Endothelial cell (in vitro differentiated cells): ENCODE results near the gene DNAJA3. TPM values are rescaled to one million over a fixed set of nuclear protein-coding genes. Genes with fewer than 3 reads are reported as not detected.
A peak's percentile ranks its signal among the peaks of the same experiment; 100 is the strongest.

ENCODE experiments used
- DNase-seq: peaks from one replicate; pipeline ENCODE4 v3.0.0; 2021; ENCODE audit warnings: low spot score
- H3K27ac Mint-ChIP-seq: one replicate; pipeline ENCODE4 v1.8.0; 2021; ENCODE audit warnings: mixed read lengths, inconsistent platforms; ENCODE audit not compliant: unreplicated experiment
- H3K27me3 Mint-ChIP-seq: one replicate; pipeline ENCODE4 v1.8.0; 2021; ENCODE audit warnings: mild to moderate bottlenecking, moderate library complexity, mixed read lengths, inconsistent platforms; ENCODE audit not compliant: unreplicated experiment
- H3K36me3 Mint-ChIP-seq: one replicate; pipeline ENCODE4 v1.8.0; 2021; ENCODE audit warnings: mild to moderate bottlenecking, low read depth, mixed read lengths, inconsistent platforms; ENCODE audit not compliant: unreplicated experiment
- H3K4me1 Mint-ChIP-seq: one replicate; pipeline ENCODE4 v1.8.0; 2021; ENCODE audit warnings: mild to moderate bottlenecking, mixed read lengths, inconsistent platforms; ENCODE audit not compliant: unreplicated experiment
- H3K4me3 Mint-ChIP-seq: one replicate; pipeline ENCODE4 v1.8.0; 2021; ENCODE audit warnings: mild to moderate bottlenecking, mixed read lengths, inconsistent platforms; ENCODE audit not compliant: unreplicated experiment
- H3K9me3 Mint-ChIP-seq: one replicate; pipeline ENCODE4 v1.8.0; 2021; ENCODE audit warnings: mixed read lengths, inconsistent platforms; ENCODE audit not compliant: unreplicated experiment
- CTCF ChIP-seq: fragments of 200-600 bp; sonication (generic); IDR thresholded peaks from one replicate; pipeline ENCODE4 v1.5.0; 2021; ENCODE audit warnings: antibody characterized with exemption; ENCODE audit not compliant: unreplicated experiment
- total RNA-seq: library from RNA; stranded (reverse); fragmentation: NEBNext Ultra II Directional; extraction: Animal tissue kit (Norgen Biotek cat#: 25700); gene quantifications from one replicate; pipeline ENCODE4 v1.2.1, GENCODE V29; 2021; ENCODE audit not compliant: unreplicated experiment

The DNAJA3 gene
- total RNA-seq, 1 donor from 2014 or later: 32.0 TPM

- Mint-ChIP-seq H3K36me3 (peaks cover 38% of the 10 kb centered on the region), H3K4me1 (peaks cover 9% of the 10 kb centered on the region), H3K9me3 (no peaks in the 10 kb centered on the region), H3K4me3 (no peak overlapping the region), H3K27ac (peak overlapping the region; percentile 42), H3K27me3 (peaks cover 4% of the 10 kb centered on the region)
- no peak for TF ChIP-seq CTCF
- DNase-seq: no peak
Measured at GRCh38 chr16:4489030-4489429, 63.4 kb downstream of the DNAJA3 start.

- H3K27ac Mint-ChIP-seq: no peak overlapping the region
- H3K4me1 Mint-ChIP-seq: peaks cover 6% of the 10 kb centered on the region
Measured at GRCh38 chr16:4491898-4492297, 66.2 kb downstream of the DNAJA3 start.

GRCh38 chr16:4494746-4495490, 69.2 kb downstream of the DNAJA3 start:
- no peak overlapping the region for H3K4me3 Mint-ChIP-seq
- no peak overlapping the region for H3K27ac Mint-ChIP-seq
- TF ChIP-seq CTCF: no peak
- H3K27me3 Mint-ChIP-seq: peaks cover 4% of the 10 kb centered on the region
- peaks cover 32% of the 10 kb centered on the region for H3K36me3 Mint-ChIP-seq
- no peak for DNase-seq
- H3K4me1 Mint-ChIP-seq: peaks cover 16% of the 10 kb centered on the region
- no peaks in the 10 kb centered on the region for H3K9me3 Mint-ChIP-seq

More at GRCh38 chr16:4491898-4492297, 66.2 kb downstream of the DNAJA3 start:
- no peak overlapping the region for H3K4me3 Mint-ChIP-seq
- DNase-seq: no peak
- peaks cover 4% of the 10 kb centered on the region for H3K27me3 Mint-ChIP-seq
- no peak for TF ChIP-seq CTCF
- no peaks in the 10 kb centered on the region for H3K9me3 Mint-ChIP-seq
- peaks cover 32% of the 10 kb centered on the region for H3K36me3 Mint-ChIP-seq

- no peak overlapping the region for H3K27ac Mint-ChIP-seq
- H3K36me3 Mint-ChIP-seq: peaks cover 29% of the 10 kb centered on the region
- TF ChIP-seq CTCF: no peak
- no peaks in the 10 kb centered on the region for H3K9me3 Mint-ChIP-seq
- no peak overlapping the region for H3K4me3 Mint-ChIP-seq
- H3K4me1 Mint-ChIP-seq: peaks cover 24% of the 10 kb centered on the region
- no peak for DNase-seq
- H3K27me3 Mint-ChIP-seq: peaks cover 4% of the 10 kb centered on the region
Measured at GRCh38 chr16:4495766-4496165, 70.1 kb downstream of the DNAJA3 start.

GRCh38 chr16:4496305-4496704, 70.6 kb downstream of the DNAJA3 start:
- Mint-ChIP-seq H3K9me3 (no peaks in the 10 kb centered on the region), H3K4me3 (no peak overlapping the region), H3K27ac (no peak overlapping the region), H3K27me3 (peaks cover 4% of the 10 kb centered on the region), H3K4me1 (peaks cover 30% of the 10 kb centered on the region), H3K36me3 (peaks cover 30% of the 10 kb centered on the region)
- no peak for DNase-seq
- TF ChIP-seq CTCF: no peak
